Measurements from ENCODE around the gene GPR31.

The GPR31 gene

GRCh38 chr6:167116109-167116837 is 41.5 kb downstream of the GPR31 start:
- no peak for DNase-seq

GRCh38 chr6:167115054-167115453 is 42.7 kb downstream of the GPR31 start:
- DNase-seq = no peak

GRCh38 chr6:167113935-167114910 is 43.6 kb downstream of the GPR31 start:
- DNase-seq = no peak

GRCh38 chr6:167113047-167113754 is 44.6 kb downstream of the GPR31 start:
- no peak for DNase-seq

GRCh38 chr6:167112421-167112820 is 45.4 kb downstream of the GPR31 start:
- no peak for DNase-seq

- no peak for DNase-seq
Measured at GRCh38 chr6:167111597-167111996, 46.2 kb downstream of the GPR31 start.

GRCh38 chr6:167109651-167110050 is 48.1 kb downstream of the GPR31 start:
- DNase-seq = no peak

GRCh38 chr6:167108278-167108677 is 49.5 kb downstream of the GPR31 start:
- no peak for DNase-seq

- DNase-seq = no peak
Measured at GRCh38 chr6:167107787-167108186, 50.0 kb downstream of the GPR31 start.

- DNase-seq = no peak
Measured at GRCh38 chr6:167106406-167106805, 51.4 kb downstream of the GPR31 start.
